Subcutaneous abdominal adipose tissue (tissue), 5 donors: ENCODE measurements around the gene OR6A2.

ENCODE experiments used
- H3K27ac ChIP-seq: one replicate; pipeline ENCODE4 v1.7.0; 2013; ENCODE audit warnings: low read depth, mild to moderate bottlenecking, inconsistent platforms, low read length, moderate library complexity
- H3K27me3 ChIP-seq, 5 donors: one replicate each; pipeline ENCODE4 v1.7.0; 2013; ENCODE audit warnings: low read length in 5 of 5, inconsistent platforms in 1 of 5; ENCODE audit not compliant: control insufficient read depth in 5 of 5, insufficient read depth in 4 of 5
- H3K36me3 ChIP-seq, 5 donors: one replicate each; pipeline ENCODE4 v1.7.0; 2013; ENCODE audit warnings: low read length in 5 of 5; ENCODE audit not compliant: control insufficient read depth in 5 of 5, insufficient read depth in 5 of 5
- H3K4me1 ChIP-seq, 5 donors: one replicate each; pipeline ENCODE4 v1.7.0; 2013; ENCODE audit warnings: low read length in 5 of 5, mild to moderate bottlenecking in 3 of 5, moderate library complexity in 1 of 5; ENCODE audit not compliant: control insufficient read depth in 5 of 5, insufficient read depth in 5 of 5
- H3K4me3 ChIP-seq, 5 donors: one replicate each; pipeline ENCODE4 v1.7.0; 2013; ENCODE audit warnings: low read length in 5 of 5, low read depth in 1 of 5
- H3K9ac ChIP-seq, 5 donors: one replicate each; pipeline ENCODE4 v1.7.0; 2013; ENCODE audit warnings: low read length in 5 of 5, mild to moderate bottlenecking in 4 of 5, moderate library complexity in 3 of 5
- H3K9me3 ChIP-seq, 5 donors: one replicate each; pipeline ENCODE4 v1.7.0; 2013; ENCODE audit warnings: low read length in 5 of 5; ENCODE audit not compliant: control insufficient read depth in 5 of 5
- donor health status: healthy.
- donor health status: healthy.
- donor health status: healthy.
- donor health status: healthy.
- donor health status: healthy.

The OR6A2 gene

GRCh38 chr11:6799402-6799801 is at the start of gene OR6A2:
Gene OR6A2 (minus strand): TSS chr11:6799689. CDS start chr11:6795708, 3,981 bp downstream.
- H3K27ac ChIP-seq, result no peak within 1 kb of the TSS
- H3K4me1 ChIP-seq, result no peaks in the 10 kb centered on the region
- H3K4me3 ChIP-seq, result no peak within 1 kb of the TSS
- H3K9me3 ChIP-seq, result peaks cover 0 to 6% (median 0%) of the 10 kb centered on the region in 5 donors
- H3K36me3 ChIP-seq, result no peaks in the 10 kb centered on the region
- no peak within 1 kb of the TSS for H3K9ac ChIP-seq
- H3K27me3 ChIP-seq, result no peaks in the 10 kb centered on the region

DNA sequence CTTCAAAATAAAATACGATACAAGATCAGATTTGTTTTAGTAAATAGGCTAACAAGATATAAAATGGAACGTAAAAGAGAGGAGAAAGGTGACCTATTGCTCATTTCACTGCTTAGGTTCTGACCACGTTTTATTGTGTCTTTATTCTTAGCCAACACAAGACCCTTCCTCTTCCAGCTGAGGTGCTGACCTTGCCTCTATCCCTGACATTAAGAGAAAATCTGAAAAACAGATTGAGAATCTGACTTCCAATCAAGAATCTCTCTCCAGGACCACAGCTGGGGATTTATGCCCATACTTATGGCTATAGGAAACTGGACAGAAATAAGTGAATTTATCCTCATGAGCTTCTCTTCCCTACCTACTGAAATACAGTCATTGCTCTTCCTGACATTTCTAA is 45.9 kb upstream of the OR6A2 start, which contains the start of gene OR10A5:
TSS of gene OR10A5 (plus strand) at position 301 of the 400 bp plus-strand sequence. CDS start at position 301, 0 bp downstream.
- no peak within 1 kb of the TSS for H3K27ac ChIP-seq
- H3K9me3 ChIP-seq, result peaks cover 0 to 8% (median 6%) of the 10 kb centered on the region in 5 donors
- H3K36me3 ChIP-seq, result no peaks in the 10 kb centered on the region
- H3K4me3 ChIP-seq, result no peak within 1 kb of the TSS
- no peak within 1 kb of the TSS for H3K9ac ChIP-seq
- no peaks in the 10 kb centered on the region for H3K27me3 ChIP-seq
- H3K4me1 ChIP-seq, result no peaks in the 10 kb centered on the region

- H3K9me3 ChIP-seq, result peaks cover 0 to 8% (median 4%) of the 10 kb centered on the region in 5 donors
- no peaks in the 10 kb centered on the region for H3K36me3 ChIP-seq
- no peaks in the 10 kb centered on the region for H3K27me3 ChIP-seq
- H3K27ac ChIP-seq, result no peak overlapping the region
- no peak overlapping the region for H3K4me3 ChIP-seq
- H3K4me1 ChIP-seq, result no peaks in the 10 kb centered on the region
- H3K9ac ChIP-seq, result no peak overlapping the region
Observed at GRCh38 chr11:6844356-6844755, 44.9 kb upstream of the OR6A2 start.

GRCh38 chr11:6843670-6844069 is 44.2 kb upstream of the OR6A2 start:
- Histone ChIP-seq H3K4me1 (no peaks in the 10 kb centered on the region), H3K27ac (no peak overlapping the region), H3K4me3 (no peak overlapping the region), H3K27me3 (no peaks in the 10 kb centered on the region), H3K9ac (no peak overlapping the region), H3K9me3 (peaks cover 0 to 8% (median 4%) of the 10 kb centered on the region in 5 donors), H3K36me3 (no peaks in the 10 kb centered on the region)

DNA sequence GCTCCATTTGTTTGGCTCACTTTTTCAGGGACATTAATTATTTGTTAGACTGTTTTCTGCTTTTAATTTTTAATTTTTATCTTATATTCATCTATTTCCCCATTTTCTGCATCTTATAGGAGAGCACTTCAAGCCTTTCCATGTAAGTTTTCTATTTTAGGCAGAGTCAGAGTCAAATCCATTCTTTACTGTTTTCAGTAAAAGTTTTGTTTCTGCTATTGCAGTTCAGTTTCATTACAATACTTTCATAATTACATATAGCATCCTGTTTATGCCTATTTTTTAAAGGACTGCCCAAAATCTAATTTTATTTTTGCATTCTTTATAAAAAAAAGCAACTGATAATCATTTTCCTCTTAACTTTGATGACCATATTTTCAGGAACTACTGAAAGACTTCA is 42.2 kb upstream of the OR6A2 start:
- no peak overlapping the region for H3K4me3 ChIP-seq
- H3K36me3 ChIP-seq, result no peaks in the 10 kb centered on the region
- no peaks in the 10 kb centered on the region for H3K27me3 ChIP-seq
- no peak overlapping the region for H3K27ac ChIP-seq
- H3K4me1 ChIP-seq, result no peaks in the 10 kb centered on the region
- no peak overlapping the region for H3K9ac ChIP-seq
- peaks cover 0 to 8% (median 4%) of the 10 kb centered on the region in 5 donors for H3K9me3 ChIP-seq

DNA sequence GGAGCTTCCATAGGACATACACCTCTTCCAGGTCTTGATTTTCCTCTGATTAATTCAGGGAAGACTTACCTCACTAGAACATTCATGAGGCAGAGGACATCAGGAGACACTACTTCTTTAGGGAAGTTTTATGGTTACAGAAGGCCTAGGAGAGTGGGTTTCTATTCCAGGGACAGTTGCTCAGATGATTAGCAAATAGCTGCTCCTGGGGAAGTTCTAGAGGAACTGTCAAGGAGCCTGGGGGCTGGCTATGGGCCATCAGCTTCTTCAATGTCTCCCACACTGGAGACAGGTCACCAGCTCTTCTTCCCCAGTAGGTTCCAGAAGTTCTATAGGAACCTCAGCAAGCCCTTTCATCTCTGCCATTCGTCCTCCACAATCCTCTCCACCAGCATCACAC is 34.5 kb upstream of the OR6A2 start:
- no peak overlapping the region for H3K9ac ChIP-seq

GRCh38 chr11:6833356-6833755 is 33.9 kb upstream of the OR6A2 start:
- Histone ChIP-seq H3K9me3 (no peaks in the 10 kb centered on the region), H3K36me3 (no peaks in the 10 kb centered on the region), H3K4me3 (no peak overlapping the region), H3K4me1 (no peaks in the 10 kb centered on the region), H3K27ac (no peak overlapping the region), H3K27me3 (no peaks in the 10 kb centered on the region), H3K9ac (no peak overlapping the region)

More for the DNA sequence above, 34.5 kb upstream of the OR6A2 start:
- Histone ChIP-seq H3K27me3 (no peaks in the 10 kb centered on the region), H3K27ac (no peak overlapping the region), H3K9me3 (no peaks in the 10 kb centered on the region), H3K4me1 (no peaks in the 10 kb centered on the region), H3K36me3 (no peaks in the 10 kb centered on the region), H3K4me3 (no peak overlapping the region)

- no peak overlapping the region for H3K27ac ChIP-seq
- no peak overlapping the region for H3K4me3 ChIP-seq
- H3K27me3 ChIP-seq, result no peaks in the 10 kb centered on the region
- H3K9ac ChIP-seq, result no peak overlapping the region
- H3K9me3 ChIP-seq, result no peaks in the 10 kb centered on the region
- H3K4me1 ChIP-seq, result no peaks in the 10 kb centered on the region
- H3K36me3 ChIP-seq, result no peaks in the 10 kb centered on the region
Observed at GRCh38 chr11:6828103-6828502, 28.6 kb upstream of the OR6A2 start.

DNA sequence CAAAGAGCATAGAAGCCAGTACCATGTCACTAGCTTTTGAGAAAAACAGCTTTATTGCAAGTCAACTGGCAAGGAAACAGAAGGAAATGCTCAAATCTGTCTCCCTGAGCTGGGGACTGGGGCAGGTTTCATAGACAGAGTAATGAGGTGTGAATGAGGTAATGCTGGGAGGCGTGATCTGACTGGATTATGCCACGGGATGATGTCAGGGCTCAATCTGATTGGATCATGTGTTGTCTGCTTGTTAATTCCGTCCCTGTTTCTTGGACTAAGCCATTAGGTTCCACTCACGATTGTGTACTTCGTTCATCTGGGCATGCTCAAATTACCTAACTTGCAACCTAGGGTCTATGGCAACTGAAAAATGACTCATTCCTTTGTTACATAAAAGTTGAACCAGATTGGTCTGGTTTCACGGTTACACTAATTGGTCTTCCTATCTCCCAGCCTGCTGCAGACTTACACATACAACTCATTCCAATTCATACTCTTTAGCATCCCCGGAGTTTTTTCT is 25.8 kb upstream of the OR6A2 start:
- H3K4me1 ChIP-seq, result no peaks in the 10 kb centered on the region
- no peaks in the 10 kb centered on the region for H3K27me3 ChIP-seq
- H3K36me3 ChIP-seq, result no peaks in the 10 kb centered on the region
- H3K9me3 ChIP-seq, result peaks cover 0 to 5% (median 0%) of the 10 kb centered on the region in 5 donors
- no peak overlapping the region for H3K27ac ChIP-seq
- H3K9ac ChIP-seq, result no peak overlapping the region
- H3K4me3 ChIP-seq, result no peak overlapping the region

DNA sequence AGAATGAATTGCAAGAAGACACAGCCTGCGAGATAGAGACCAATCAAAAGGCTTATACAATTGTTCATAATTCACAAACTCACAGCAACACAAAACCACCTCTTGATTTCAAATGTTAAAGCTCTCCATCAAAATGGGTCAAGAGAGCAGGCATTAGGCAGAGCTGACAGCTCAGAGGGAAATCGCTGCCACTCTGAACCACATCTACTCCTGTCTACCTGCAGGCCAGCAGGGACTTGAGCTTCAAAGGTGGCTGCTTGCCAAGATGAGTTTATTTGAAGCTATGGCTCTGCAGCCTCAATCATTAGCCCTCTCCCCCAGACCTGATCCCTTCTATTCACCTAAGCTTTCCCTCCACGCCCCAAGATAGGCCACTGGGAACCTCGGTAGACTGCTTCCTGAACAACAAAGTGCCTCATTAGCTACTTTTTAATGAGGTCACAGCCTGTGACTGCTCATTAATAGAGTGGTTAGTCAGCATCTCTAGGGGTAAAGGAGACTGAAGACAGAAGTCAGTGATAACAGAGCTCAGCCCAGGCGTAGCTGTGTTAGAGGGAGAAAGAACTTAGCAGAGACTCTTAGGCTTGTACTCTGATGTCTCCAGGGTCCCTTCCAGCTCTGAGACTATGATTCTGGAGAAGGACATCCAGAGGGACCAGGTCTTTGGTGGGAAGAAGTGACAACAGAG is 24.8 kb upstream of the OR6A2 start:
- Histone ChIP-seq H3K9me3 (peaks cover 0 to 7% (median 0%) of the 10 kb centered on the region in 5 donors), H3K4me1 (no peaks in the 10 kb centered on the region), H3K9ac (no peak overlapping the region), H3K27me3 (no peaks in the 10 kb centered on the region), H3K27ac (no peak overlapping the region), H3K4me3 (no peak overlapping the region), H3K36me3 (no peaks in the 10 kb centered on the region)
